ENCODE results near the gene IKZF2. TPM values are rescaled to one million over a fixed set of nuclear protein-coding genes. Genes with fewer than 3 reads are reported as not detected.
A peak's percentile ranks its signal among the peaks of the same experiment; 100 is the strongest.

The IKZF2 gene
- total and polyA plus RNA-seq, 7 experiments from 2014 or later, result 0.26 to 23.4 (median 6.1) TPM

GRCh38 chr2:212977152-212977551, 174.3 kb downstream of the IKZF2 start:
- Mint-ChIP-seq H3K9me3 (peaks cover 0 to 3% (median 0%) of the 10 kb centered on the region in 11 donors), H3K36me3 (no peaks in the 10 kb centered on the region), H3K4me3 (no peak overlapping the region), H3K27me3 (peaks cover 0 to 3% (median 0%) of the 10 kb centered on the region in 5 donors), H3K4me1 (peaks cover 0 to 17% (median 2%) of the 10 kb centered on the region in 7 donors), H3K27ac (peak overlapping the region in 1 of 9 donors; percentile 9)
- H3K27me3 ChIP-seq (ENCODE audit: control insufficient read depth in 2 of 2, insufficient read depth in 2 of 2, low read length in 2 of 2), result no peaks in the 10 kb centered on the region
- no peaks in the 10 kb centered on the region for H3K9me3 ChIP-seq (ENCODE audit: control insufficient read depth in 2 of 3, low read length in 3 of 3)
- ChIA-PET POLR2A (no interaction called here), CTCF (no interaction called here)
- intact Hi-C loops (cut with micrococcal nuclease), result no loop called here
- no peak overlapping the region for H3K27ac ChIP-seq (ENCODE audit: low read depth, low read length)
- DNase-seq (no peak), ATAC-seq (no peak)
- no peak overlapping the region for H3K4me3 ChIP-seq (ENCODE audit: low read length)
- H3K36me3 ChIP-seq (ENCODE audit: control insufficient read depth in 2 of 3, insufficient read depth in 3 of 3, low read length in 3 of 3), result no peaks in the 10 kb centered on the region
- H3K4me1 ChIP-seq (ENCODE audit: control insufficient read depth in 2 of 2, insufficient read depth in 2 of 2, low read length in 2 of 2), result peaks cover 0 to 2% of the 10 kb centered on the region in 2 donors

DNA sequence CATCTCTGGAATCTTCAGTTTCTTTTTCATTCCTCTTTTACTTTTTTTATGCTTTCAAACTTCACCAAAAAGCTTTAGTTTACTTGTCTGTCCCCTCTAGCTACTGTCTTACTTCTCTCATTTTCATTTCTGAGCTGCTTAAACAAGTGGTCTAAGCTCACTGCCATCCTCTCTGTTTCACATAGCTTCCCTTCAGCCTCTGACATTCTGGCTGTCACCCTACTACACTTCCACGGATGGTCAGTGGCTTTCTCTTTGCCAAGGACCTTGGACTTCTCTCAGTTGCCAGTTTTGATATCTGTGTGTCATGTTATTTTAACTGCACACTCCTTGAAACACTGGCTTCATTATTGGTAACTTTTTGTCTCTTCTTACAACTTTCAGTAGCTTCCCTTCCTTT, 176.1 kb downstream of the IKZF2 start:
- Histone ChIP-seq H3K4me1 (ENCODE audit: control insufficient read depth in 2 of 2, insufficient read depth in 2 of 2, low read length in 2 of 2) (no peaks in the 10 kb centered on the region), H3K9me3 (ENCODE audit: control insufficient read depth in 2 of 3, low read length in 3 of 3) (no peaks in the 10 kb centered on the region), H3K27me3 (ENCODE audit: control insufficient read depth in 2 of 2, insufficient read depth in 2 of 2, low read length in 2 of 2) (no peaks in the 10 kb centered on the region), H3K27ac (ENCODE audit: low read depth, low read length) (no peak overlapping the region), H3K4me3 (ENCODE audit: low read length) (no peak overlapping the region), H3K36me3 (ENCODE audit: control insufficient read depth in 2 of 3, insufficient read depth in 3 of 3, low read length in 3 of 3) (no peaks in the 10 kb centered on the region)
- ATAC-seq (no peak), DNase-seq (no peak)
- Mint-ChIP-seq H3K4me3 (no peak overlapping the region), H3K36me3 (no peaks in the 10 kb centered on the region), H3K27me3 (peaks cover 0 to 3% (median 0%) of the 10 kb centered on the region in 5 donors), H3K27ac (no peak overlapping the region), H3K4me1 (peaks cover 0 to 13% (median 2%) of the 10 kb centered on the region in 7 donors), H3K9me3 (peaks cover 0 to 3% (median 0%) of the 10 kb centered on the region in 11 donors)
- intact Hi-C loops (cut with micrococcal nuclease), result no loop called here
- POLR2A ChIA-PET, result interaction anchor here (0.5 kb wide), 1 partner anchor 9 kb away, joined by 4 read pairs; no protein-coding TSS in a partner anchor
- CTCF ChIA-PET, result no interaction called here

GRCh38 chr2:212974692-212975091, 176.7 kb downstream of the IKZF2 start:
- H3K4me1 Mint-ChIP-seq, result peaks cover 0 to 8% (median 0%) of the 10 kb centered on the region in 7 donors

GRCh38 chr2:212973347-212973746, 178.1 kb downstream of the IKZF2 start:
- Mint-ChIP-seq H3K27ac (no peak overlapping the region), H3K4me3 (no peak overlapping the region), H3K4me1 (peaks cover 0 to 8% (median 7%) of the 10 kb centered on the region in 7 donors), H3K9me3 (peaks cover 0 to 3% (median 0%) of the 10 kb centered on the region in 11 donors), H3K36me3 (no peaks in the 10 kb centered on the region), H3K27me3 (peaks cover 0 to 3% (median 0%) of the 10 kb centered on the region in 5 donors)
- Histone ChIP-seq H3K27ac (ENCODE audit: low read depth, low read length) (no peak overlapping the region), H3K4me3 (ENCODE audit: low read length) (no peak overlapping the region), H3K9me3 (ENCODE audit: control insufficient read depth in 2 of 3, low read length in 3 of 3) (no peaks in the 10 kb centered on the region), H3K36me3 (ENCODE audit: control insufficient read depth in 2 of 3, insufficient read depth in 3 of 3, low read length in 3 of 3) (no peaks in the 10 kb centered on the region), H3K4me1 (ENCODE audit: control insufficient read depth in 2 of 2, insufficient read depth in 2 of 2, low read length in 2 of 2) (no peaks in the 10 kb centered on the region), H3K27me3 (ENCODE audit: control insufficient read depth in 2 of 2, insufficient read depth in 2 of 2, low read length in 2 of 2) (no peaks in the 10 kb centered on the region)
- ChIA-PET POLR2A (interaction anchor here (0.6 kb wide), 1 partner anchor 13 kb away, joined by 4 read pairs; no protein-coding TSS in a partner anchor), CTCF (no interaction called here)
- intact Hi-C loops (cut with micrococcal nuclease), result no loop called here
- no peak for DNase-seq
- ATAC-seq, result no peak

More at GRCh38 chr2:212974692-212975091, 176.7 kb downstream of the IKZF2 start:
- no peaks in the 10 kb centered on the region for H3K27me3 ChIP-seq (ENCODE audit: control insufficient read depth in 2 of 2, insufficient read depth in 2 of 2, low read length in 2 of 2)
- no peak for DNase-seq
- Mint-ChIP-seq H3K27me3 (peaks cover 0 to 3% (median 0%) of the 10 kb centered on the region in 5 donors), H3K4me3 (no peak overlapping the region), H3K36me3 (no peaks in the 10 kb centered on the region), H3K27ac (no peak overlapping the region), H3K9me3 (peaks cover 0 to 3% (median 0%) of the 10 kb centered on the region in 11 donors)
- no peak overlapping the region for H3K27ac ChIP-seq (ENCODE audit: low read depth, low read length)
- intact Hi-C loops (cut with micrococcal nuclease), result no loop called here
- no peak overlapping the region for H3K4me3 ChIP-seq (ENCODE audit: low read length)
- H3K36me3 ChIP-seq (ENCODE audit: control insufficient read depth in 2 of 3, insufficient read depth in 3 of 3, low read length in 3 of 3), result no peaks in the 10 kb centered on the region
- ATAC-seq, result peak; percentile 58
- H3K9me3 ChIP-seq (ENCODE audit: control insufficient read depth in 2 of 3, low read length in 3 of 3), result no peaks in the 10 kb centered on the region
- POLR2A ChIA-PET, result no interaction called here
- CTCF ChIA-PET, result no interaction called here
- no peaks in the 10 kb centered on the region for H3K4me1 ChIP-seq (ENCODE audit: control insufficient read depth in 2 of 2, insufficient read depth in 2 of 2, low read length in 2 of 2)

DNA sequence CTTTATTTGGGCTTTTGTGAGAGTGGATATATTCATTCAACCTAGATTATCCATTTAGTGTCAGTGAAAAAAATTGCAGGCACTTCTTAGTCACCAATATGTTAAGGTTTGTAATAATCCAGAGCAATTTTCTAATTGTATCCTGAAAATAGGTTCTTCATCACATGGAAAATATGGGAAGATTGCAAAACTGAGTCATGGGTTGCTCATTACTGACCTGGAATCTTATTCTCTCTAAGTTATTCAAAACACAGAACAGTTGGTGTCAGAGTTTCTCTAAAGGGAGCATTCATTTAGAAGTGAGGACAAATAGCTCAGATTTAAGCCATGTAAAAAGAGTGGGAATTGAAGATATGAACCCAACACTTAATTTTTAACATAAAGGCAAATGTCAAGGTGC, 181.3 kb downstream of the IKZF2 start:
- no peaks in the 10 kb centered on the region for H3K4me1 ChIP-seq (ENCODE audit: control insufficient read depth in 2 of 2, insufficient read depth in 2 of 2, low read length in 2 of 2)
- intact Hi-C loops (cut with micrococcal nuclease), result no loop called here
- H3K27me3 ChIP-seq (ENCODE audit: control insufficient read depth in 2 of 2, insufficient read depth in 2 of 2, low read length in 2 of 2), result no peaks in the 10 kb centered on the region
- Mint-ChIP-seq H3K36me3 (no peaks in the 10 kb centered on the region), H3K4me3 (no peak overlapping the region), H3K27ac (no peak overlapping the region), H3K9me3 (no peaks in the 10 kb centered on the region), H3K27me3 (no peaks in the 10 kb centered on the region), H3K4me1 (peaks cover 0 to 17% (median 7%) of the 10 kb centered on the region in 7 donors)
- no peak overlapping the region for H3K4me3 ChIP-seq (ENCODE audit: low read length)
- ATAC-seq (no peak), DNase-seq (no peak)
- no peaks in the 10 kb centered on the region for H3K36me3 ChIP-seq (ENCODE audit: control insufficient read depth in 2 of 3, insufficient read depth in 3 of 3, low read length in 3 of 3)
- POLR2A ChIA-PET, result no interaction called here
- H3K9me3 ChIP-seq (ENCODE audit: control insufficient read depth in 2 of 3, low read length in 3 of 3), result no peaks in the 10 kb centered on the region
- CTCF ChIA-PET, result no interaction called here
- H3K27ac ChIP-seq (ENCODE audit: low read depth, low read length), result no peak overlapping the region

DNA sequence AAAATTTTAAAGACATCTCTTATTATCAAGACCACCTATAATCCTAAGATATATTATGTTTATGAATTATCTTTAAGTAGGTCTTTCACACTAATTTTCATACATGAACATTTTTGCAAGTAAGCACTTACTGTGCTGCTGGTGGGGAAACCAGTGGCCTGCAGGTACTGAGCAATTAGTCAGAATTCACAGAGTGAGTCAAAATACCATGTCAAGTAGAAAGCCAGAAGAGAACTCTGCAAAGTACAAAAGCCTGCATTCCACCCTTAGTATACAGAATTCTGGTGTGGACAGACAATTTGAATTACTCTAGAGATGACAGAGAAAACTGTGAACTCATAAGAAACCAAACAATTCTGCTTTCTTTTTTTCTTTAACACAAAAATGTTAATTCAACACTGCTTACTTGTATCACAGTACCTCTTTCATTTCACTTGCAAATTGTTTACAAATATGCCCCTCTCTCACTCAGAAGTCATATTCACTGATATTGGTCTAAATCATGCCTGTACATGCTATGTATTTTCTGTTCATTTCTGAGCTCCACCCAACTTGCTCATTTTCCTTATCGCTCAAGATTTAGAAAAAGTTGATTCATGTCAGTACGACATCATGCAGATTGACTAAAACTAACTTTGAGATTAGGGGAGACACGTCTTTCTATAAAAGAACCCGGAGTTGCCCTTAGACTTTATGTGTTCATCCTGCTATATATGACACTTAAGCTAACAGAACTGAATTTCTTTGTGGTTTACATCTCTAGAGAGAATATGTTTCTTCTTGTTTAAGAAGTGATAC, 182.9 kb downstream of the IKZF2 start:
- DNase-seq, result no peak
- Histone ChIP-seq H3K4me3 (ENCODE audit: low read length) (no peak overlapping the region), H3K27me3 (ENCODE audit: control insufficient read depth in 2 of 2, insufficient read depth in 2 of 2, low read length in 2 of 2) (no peaks in the 10 kb centered on the region), H3K36me3 (ENCODE audit: control insufficient read depth in 2 of 3, insufficient read depth in 3 of 3, low read length in 3 of 3) (no peaks in the 10 kb centered on the region), H3K9me3 (ENCODE audit: control insufficient read depth in 2 of 3, low read length in 3 of 3) (no peaks in the 10 kb centered on the region), H3K4me1 (ENCODE audit: control insufficient read depth in 2 of 2, insufficient read depth in 2 of 2, low read length in 2 of 2) (no peaks in the 10 kb centered on the region), H3K27ac (ENCODE audit: low read depth, low read length) (no peak overlapping the region)
- ChIA-PET POLR2A (interaction anchor here (0.6 kb wide), 1 partner anchor 105 kb away, joined by 3 read pairs; no protein-coding TSS in a partner anchor), CTCF (no interaction called here)
- no peak for ATAC-seq
- peak overlapping the region in 2 of 10 donors; percentile 2 to 44 for H3K4me3 Mint-ChIP-seq
- peak overlapping the region in 2 of 9 donors; percentile 12 to 42 for H3K27ac Mint-ChIP-seq
- H3K4me1 Mint-ChIP-seq, result peaks cover 0 to 17% (median 7%) of the 10 kb centered on the region in 7 donors
- no peaks in the 10 kb centered on the region for H3K36me3 Mint-ChIP-seq
- no peaks in the 10 kb centered on the region for H3K9me3 Mint-ChIP-seq
- intact Hi-C loops (cut with micrococcal nuclease), result no loop called here
- no peaks in the 10 kb centered on the region for H3K27me3 Mint-ChIP-seq
